ENCODE results near the gene IMPA2. TPM values are rescaled to one million over a fixed set of nuclear protein-coding genes. Genes with fewer than 3 reads are reported as not detected.

Gene IMPA2
- total and polyA plus RNA-seq, 7 donors: 61.4 to 342 (median 196) TPM

DNA sequence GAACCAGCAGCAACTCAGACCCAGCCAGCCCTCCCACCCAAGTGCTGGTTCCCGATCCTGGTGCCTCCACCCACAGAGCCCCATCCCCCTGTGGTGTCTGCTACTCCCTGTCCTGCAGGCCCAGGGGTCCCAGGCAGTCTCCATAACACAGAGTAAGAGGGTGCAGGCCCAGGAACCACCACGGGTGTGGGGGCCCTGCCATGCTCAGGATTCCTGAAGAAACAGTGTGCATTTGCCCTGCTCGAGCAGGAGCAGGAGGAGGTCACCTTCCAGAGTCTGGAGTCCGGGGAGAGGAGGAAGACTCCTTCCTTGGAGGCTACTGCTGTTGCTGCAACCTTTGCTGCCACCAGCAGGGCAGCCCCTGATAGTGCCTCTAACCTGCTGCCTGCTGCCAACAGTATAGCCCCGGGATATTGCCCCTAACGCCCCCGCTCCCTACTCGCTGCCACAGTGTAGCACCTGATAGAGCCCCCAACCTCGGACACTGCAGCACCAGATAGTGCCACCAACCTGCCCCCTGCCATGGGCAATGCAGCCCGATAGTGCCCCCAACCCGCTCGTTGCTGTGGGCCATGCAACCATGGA is 65.5 kb downstream of the IMPA2 start:
- Histone ChIP-seq H3K27ac (no peak overlapping the region), H3K36me3 (ENCODE audit: insufficient read depth in 1 of 2, low read depth in 1 of 2) (no peaks in the 10 kb centered on the region), H3K4me1 (no peaks in the 10 kb centered on the region), H3K4me3 (no peak overlapping the region), H3K9me3 (no peaks in the 10 kb centered on the region), H3K27me3 (ENCODE audit: insufficient read depth in 3 of 3, low read length in 2 of 3) (no peaks in the 10 kb centered on the region)
- WGBS, 3 donors: 84 to 87% (median 85%) methylated on average over 12 of the region's 12 CpGs
- ATAC-seq (no peak), DNase-seq (no peak)
- TF ChIP-seq, protein P1, sequence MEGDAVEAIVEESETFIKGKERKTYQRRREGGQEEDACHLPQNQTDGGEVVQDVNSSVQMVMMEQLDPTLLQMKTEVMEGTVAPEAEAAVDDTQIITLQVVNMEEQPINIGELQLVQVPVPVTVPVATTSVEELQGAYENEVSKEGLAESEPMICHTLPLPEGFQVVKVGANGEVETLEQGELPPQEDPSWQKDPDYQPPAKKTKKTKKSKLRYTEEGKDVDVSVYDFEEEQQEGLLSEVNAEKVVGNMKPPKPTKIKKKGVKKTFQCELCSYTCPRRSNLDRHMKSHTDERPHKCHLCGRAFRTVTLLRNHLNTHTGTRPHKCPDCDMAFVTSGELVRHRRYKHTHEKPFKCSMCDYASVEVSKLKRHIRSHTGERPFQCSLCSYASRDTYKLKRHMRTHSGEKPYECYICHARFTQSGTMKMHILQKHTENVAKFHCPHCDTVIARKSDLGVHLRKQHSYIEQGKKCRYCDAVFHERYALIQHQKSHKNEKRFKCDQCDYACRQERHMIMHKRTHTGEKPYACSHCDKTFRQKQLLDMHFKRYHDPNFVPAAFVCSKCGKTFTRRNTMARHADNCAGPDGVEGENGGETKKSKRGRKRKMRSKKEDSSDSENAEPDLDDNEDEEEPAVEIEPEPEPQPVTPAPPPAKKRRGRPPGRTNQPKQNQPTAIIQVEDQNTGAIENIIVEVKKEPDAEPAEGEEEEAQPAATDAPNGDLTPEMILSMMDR (IDR thresholded peaks at IDR 0.05): no peak
- intact Hi-C loops (cut with DNase I): loop anchor here in 1 of 2 donors (10.0 kb wide), 2 partner anchors 188 to 312 kb away; no protein-coding TSS in a partner anchor

GRCh38 chr18:12048010-12048826 is 66.9 kb downstream of the IMPA2 start:
- Histone ChIP-seq H3K36me3 (ENCODE audit: insufficient read depth in 1 of 2, low read depth in 1 of 2) (no peaks in the 10 kb centered on the region), H3K9me3 (no peaks in the 10 kb centered on the region), H3K27ac (no peak overlapping the region), H3K4me1 (no peaks in the 10 kb centered on the region), H3K27me3 (ENCODE audit: insufficient read depth in 3 of 3, low read length in 2 of 3) (no peaks in the 10 kb centered on the region), H3K4me3 (no peak overlapping the region)
- intact Hi-C loops (cut with DNase I): loop anchor here in 1 of 2 donors (10.0 kb wide), 2 partner anchors 187 to 313 kb away; no protein-coding TSS in a partner anchor
- no peak for DNase-seq
- 86 to 87% (median 86%) methylated on average over 19 to 20 of the region's 20 CpGs for WGBS, 3 donors
- no peak for ATAC-seq
- TF ChIP-seq, protein P1 (IDR thresholded peaks at IDR 0.05): no peak

- H3K36me3 ChIP-seq (ENCODE audit: insufficient read depth in 1 of 2, low read depth in 1 of 2): no peaks in the 10 kb centered on the region
- H3K4me3 ChIP-seq: no peak overlapping the region
- TF ChIP-seq, protein P1 (IDR thresholded peaks at IDR 0.05): no peak
- ATAC-seq: peak in 1 of 4 donors; percentile 33
- no peaks in the 10 kb centered on the region for H3K9me3 ChIP-seq
- H3K4me1 ChIP-seq: no peaks in the 10 kb centered on the region
- no peak for DNase-seq
- WGBS, 3 donors: 62 to 70% (median 63%) methylated on average over 2 of the region's 2 CpGs
- H3K27ac ChIP-seq: no peak overlapping the region
- intact Hi-C loops (cut with DNase I): loop anchor here in 1 of 2 donors (10.0 kb wide), 2 partner anchors 186 to 314 kb away; no protein-coding TSS in a partner anchor
- H3K27me3 ChIP-seq (ENCODE audit: insufficient read depth in 3 of 3, low read length in 2 of 3): no peaks in the 10 kb centered on the region
Measured at GRCh38 chr18:12048827-12049175, 67.5 kb downstream of the IMPA2 start.

DNA sequence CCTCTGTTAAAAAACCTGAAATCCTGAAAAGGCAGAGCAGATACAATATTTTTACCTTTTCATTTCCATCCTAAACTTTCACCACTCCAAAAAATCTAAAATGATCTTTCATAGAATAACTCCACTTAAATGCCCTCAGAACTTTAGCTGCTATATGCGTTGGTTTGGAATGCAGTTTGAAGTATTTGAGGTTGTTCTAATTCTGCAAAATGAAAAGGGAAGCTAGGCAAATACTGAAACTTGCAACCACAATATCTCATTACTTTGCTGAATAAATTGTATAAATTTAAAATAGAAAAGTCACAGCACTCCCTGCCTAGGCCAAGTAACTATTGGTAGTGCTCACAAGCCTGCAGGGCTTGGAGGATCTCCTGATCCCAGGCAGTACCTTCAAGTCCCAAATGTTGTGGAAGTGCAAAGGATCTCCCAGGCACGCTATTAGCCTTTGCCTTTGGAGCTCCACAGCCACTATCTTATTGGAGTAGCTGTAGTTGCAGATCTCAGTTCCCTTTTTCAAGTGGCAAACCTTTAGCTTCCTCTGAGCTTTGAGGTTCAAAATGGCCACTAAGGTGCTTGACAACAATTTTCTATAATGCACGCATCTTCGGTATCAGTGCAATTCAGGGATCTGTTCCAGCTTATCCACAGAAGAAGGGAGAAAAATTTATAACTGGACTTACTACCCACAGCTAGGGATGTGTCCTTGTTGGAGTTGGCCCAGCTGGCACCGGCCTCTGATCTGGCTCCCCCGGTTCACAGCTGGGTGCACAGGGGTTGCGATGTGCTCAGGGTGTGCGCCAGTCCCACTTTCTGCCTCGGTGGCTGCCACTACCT is 68.9 kb downstream of the IMPA2 start:
- 57 to 68% (median 66%) methylated on average over 9 of the region's 9 CpGs for WGBS, 3 donors
- DNase-seq (no peak), ATAC-seq (no peak)
- H3K4me3 ChIP-seq: no peak overlapping the region
- H3K36me3 ChIP-seq (ENCODE audit: insufficient read depth in 1 of 2, low read depth in 1 of 2): no peaks in the 10 kb centered on the region
- no peaks in the 10 kb centered on the region for H3K4me1 ChIP-seq
- no peaks in the 10 kb centered on the region for H3K27me3 ChIP-seq (ENCODE audit: insufficient read depth in 3 of 3, low read length in 2 of 3)
- H3K27ac ChIP-seq: no peak overlapping the region
- TF ChIP-seq, protein P1 (IDR thresholded peaks at IDR 0.05): no peak
- no peaks in the 10 kb centered on the region for H3K9me3 ChIP-seq
- intact Hi-C loops (cut with DNase I): loop anchor here in 1 of 2 donors (10.0 kb wide), 2 partner anchors 185 to 315 kb away; no protein-coding TSS in a partner anchor
